GM10248 (cell line): ENCODE results near the gene RAD23A.
"Not testable (repeated sequence)": the region's sequence is repeated elsewhere in the genome, so short reads cannot be mapped to it uniquely, and the experiment has no call there.

Experiments used
- CTCF ChIA-PET: fragments of 300-600 bp; sonication (Branson Sonifier 250); formaldehyde crosslinking; extraction: SDS; loops from one replicate; lab custom pipeline; 2021; ENCODE audit warnings: antibody characterized with exemption; lab: Yijun Ruan, JAX
- POLR2A ChIA-PET: fragments of 350-650 bp; sonication (Branson Sonifier 250); formaldehyde crosslinking; extraction: SDS; loops from one replicate; lab custom pipeline; 2020; ENCODE audit warnings: antibody characterized with exemption; lab: Yijun Ruan, JAX
- DNase-seq: peaks from one replicate; pipeline ENCODE4 v3.0.0; 2012; ENCODE audit errors: extremely low spot score
- CTCF ChIP-seq: IDR thresholded peaks from 2 replicates; pipeline ENCODE4 v1.5.1; 2012; ENCODE audit warnings: mild to moderate bottlenecking, low read depth; ENCODE audit errors: extremely low read depth, missing control alignments, control extremely low read depth

Gene RAD23A

GRCh38 chr19:12913011-12913561 lies 32.6 kb upstream of the RAD23A start:
- TF ChIP-seq CTCF = no peak
- ChIA-PET CTCF (interaction anchor here (1.0 to 7.8 kb wide), 5 partner anchors 13 to 153 kb away, joined by 3 to 30 read pairs (median 8); no protein-coding TSS in a partner anchor), POLR2A (interaction anchor here (0.5 kb wide), 1 partner anchor 40 kb away, joined by 4 read pairs; no protein-coding TSS in a partner anchor)
- DNase-seq = no peak

- POLR2A ChIA-PET = interaction anchor here (0.5 to 1.0 kb wide), 3 partner anchors 15 to 53 kb away, joined by 3 to 7 read pairs (median 4); no protein-coding TSS in a partner anchor
- CTCF ChIA-PET = interaction anchor here (1.1 to 7.8 kb wide), 4 partner anchors 14 to 67 kb away, joined by 4 to 30 read pairs (median 10); no protein-coding TSS in a partner anchor
- no peak for TF ChIP-seq CTCF
- no peak for DNase-seq
These were observed 31.6 kb upstream of the RAD23A start for GRCh38 chr19:12913851-12914690.

- CTCF ChIA-PET = interaction anchor here (0.9 to 7.8 kb wide), 3 partner anchors 9 to 50 kb away, joined by 3 to 30 read pairs (median 13); no protein-coding TSS in a partner anchor
- POLR2A ChIA-PET, DNase-seq: not testable (repeated sequence)
These were observed 29.8 kb upstream of the RAD23A start for GRCh38 chr19:12915860-12916259.

GRCh38 chr19:12918253-12918652 lies 27.4 kb upstream of the RAD23A start:
- ChIA-PET CTCF (no interaction called here), POLR2A (no interaction called here)
- no peak for TF ChIP-seq CTCF
- no peak for DNase-seq

- no peak for TF ChIP-seq CTCF
- CTCF ChIA-PET = interaction anchor here (1.1 to 1.5 kb wide), 2 partner anchors 12 to 44 kb away, joined by 3 read pairs; no protein-coding TSS in a partner anchor
These were observed 24.6 kb upstream of the RAD23A start for GRCh38 chr19:12921047-12921446.

GRCh38 chr19:12922959-12923358 lies 22.7 kb upstream of the RAD23A start:
- TF ChIP-seq CTCF = no peak
- POLR2A ChIA-PET = no interaction called here
- DNase-seq = no peak
- CTCF ChIA-PET = no interaction called here

More at GRCh38 chr19:12921047-12921446, 24.6 kb upstream of the RAD23A start:
- DNase-seq = no peak
- POLR2A ChIA-PET = interaction anchor here (0.6 to 1.0 kb wide), 2 partner anchors 24 to 25 kb away, joined by 4 read pairs; no protein-coding TSS in a partner anchor
